Activated CD4-positive, alpha-beta T cell treated with anti-CD3 and anti-CD28 coated beads, Interleukin-2, amount 10 ng/mL, durations not matched to agents 24 days and 14 days (primary cell): ENCODE data around the gene VEPH1. TPM values are rescaled to one million over a fixed set of nuclear protein-coding genes. Genes with fewer than 3 reads are reported as not detected.

Experiments
- DNase-seq: peaks from one replicate; pipeline ENCODE4 v3.0.0; 2022
- H3K27ac Mint-ChIP-seq: one replicate; pipeline ENCODE4 v1.8.0; 2022; ENCODE audit warnings: mild to moderate bottlenecking, mixed read lengths
- H3K27me3 Mint-ChIP-seq: one replicate; pipeline ENCODE4 v1.8.0; 2022; ENCODE audit warnings: mixed read lengths
- H3K36me3 Mint-ChIP-seq: one replicate; pipeline ENCODE4 v1.8.0; 2022; ENCODE audit warnings: low read depth, mild to moderate bottlenecking, mixed read lengths
- H3K4me1 Mint-ChIP-seq: one replicate; pipeline ENCODE4 v1.8.0; 2021; ENCODE audit warnings: mixed read lengths
- H3K4me3 Mint-ChIP-seq: one replicate; pipeline ENCODE4 v1.8.0; 2022; ENCODE audit warnings: mild to moderate bottlenecking, moderate library complexity, mixed read lengths
- H3K9me3 Mint-ChIP-seq: one replicate; pipeline ENCODE4 v1.8.0; 2021; ENCODE audit warnings: mixed read lengths
- intact Hi-C: fragments of 100-400 bp; cut with micrococcal nuclease; formaldehyde crosslinking; loops from one replicate; pipeline ENCODE4 v1.15.1; 2023
- total RNA-seq: library from RNA; stranded (reverse); gene quantifications from 2 replicates; pipeline ENCODE4 v1.2.3, GENCODE V29; 2022

Gene VEPH1
- total RNA-seq, 1 donor from 2014 or later: not detected

- Mint-ChIP-seq H3K27me3 (no peaks in the 10 kb centered on the region), H3K36me3 (no peaks in the 10 kb centered on the region), H3K27ac (no peak overlapping the region), H3K4me3 (no peak overlapping the region), H3K4me1 (no peaks in the 10 kb centered on the region), H3K9me3 (no peaks in the 10 kb centered on the region)
- DNase-seq: no peak
- intact Hi-C loops: no loop called here
Observed at GRCh38 chr3:157259825-157260224, 243.4 kb downstream of the VEPH1 start.

- H3K36me3 Mint-ChIP-seq: no peaks in the 10 kb centered on the region
- intact Hi-C loops: no loop called here
- H3K27ac Mint-ChIP-seq: no peak overlapping the region
- no peak overlapping the region for H3K4me3 Mint-ChIP-seq
- no peaks in the 10 kb centered on the region for H3K4me1 Mint-ChIP-seq
- H3K9me3 Mint-ChIP-seq: no peaks in the 10 kb centered on the region
- H3K27me3 Mint-ChIP-seq: peaks cover 2% of the 10 kb centered on the region
- no peak for DNase-seq
Observed at GRCh38 chr3:157257101-157257500, 246.1 kb downstream of the VEPH1 start.

- peaks cover 2% of the 10 kb centered on the region for H3K27me3 Mint-ChIP-seq
- H3K4me3 Mint-ChIP-seq: no peak overlapping the region
- H3K27ac Mint-ChIP-seq: no peak overlapping the region
- H3K36me3 Mint-ChIP-seq: no peaks in the 10 kb centered on the region
- no peak for DNase-seq
- intact Hi-C loops: no loop called here
- H3K9me3 Mint-ChIP-seq: no peaks in the 10 kb centered on the region
- no peaks in the 10 kb centered on the region for H3K4me1 Mint-ChIP-seq
Observed at GRCh38 chr3:157255797-157256196, 247.4 kb downstream of the VEPH1 start.

DNA sequence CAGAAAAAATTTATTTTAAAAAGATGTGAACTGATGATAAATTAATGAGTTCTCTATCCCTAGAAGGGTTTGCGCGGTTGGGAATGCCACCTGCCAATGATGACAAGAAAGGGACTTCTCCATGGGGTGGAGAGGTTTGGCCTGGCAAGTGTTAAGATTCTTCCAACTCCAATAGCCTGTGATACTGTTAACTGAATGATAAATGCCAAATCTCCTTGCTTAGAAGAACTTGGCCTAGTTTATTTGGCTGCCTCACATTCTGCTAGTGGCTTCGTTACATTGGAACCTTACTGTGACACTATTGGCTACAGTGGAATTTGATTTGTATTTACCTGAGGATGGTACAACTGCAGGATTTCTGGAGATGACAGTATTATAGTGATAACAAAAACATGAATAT is 251.5 kb downstream of the VEPH1 start:
- DNase-seq: no peak
- Mint-ChIP-seq H3K27me3 (peaks cover 2% of the 10 kb centered on the region), H3K9me3 (no peaks in the 10 kb centered on the region), H3K27ac (no peak overlapping the region), H3K4me3 (no peak overlapping the region), H3K4me1 (no peaks in the 10 kb centered on the region), H3K36me3 (no peaks in the 10 kb centered on the region)
- intact Hi-C loops: no loop called here

DNA sequence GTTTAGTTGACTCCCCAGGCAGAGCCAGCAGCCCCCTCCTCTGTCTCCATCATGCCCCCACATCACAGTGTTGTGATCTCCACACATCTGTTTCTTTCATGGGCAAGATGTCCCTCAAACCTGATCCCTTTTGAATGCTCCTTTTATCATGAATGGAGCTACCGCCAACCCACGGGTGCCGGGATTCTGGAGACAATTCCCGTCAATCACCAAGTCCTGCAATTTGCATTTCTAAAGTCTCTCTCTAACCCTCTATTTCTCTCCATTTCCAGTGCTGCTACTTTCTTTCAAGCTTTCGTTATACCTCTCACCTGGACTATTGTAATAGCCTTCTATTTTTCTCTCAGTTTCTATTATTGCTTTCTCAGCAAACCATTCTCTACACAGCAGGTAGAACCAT is 253.6 kb downstream of the VEPH1 start:
- H3K27ac Mint-ChIP-seq: no peak overlapping the region
- H3K36me3 Mint-ChIP-seq: no peaks in the 10 kb centered on the region
- peaks cover 2% of the 10 kb centered on the region for H3K27me3 Mint-ChIP-seq

DNA sequence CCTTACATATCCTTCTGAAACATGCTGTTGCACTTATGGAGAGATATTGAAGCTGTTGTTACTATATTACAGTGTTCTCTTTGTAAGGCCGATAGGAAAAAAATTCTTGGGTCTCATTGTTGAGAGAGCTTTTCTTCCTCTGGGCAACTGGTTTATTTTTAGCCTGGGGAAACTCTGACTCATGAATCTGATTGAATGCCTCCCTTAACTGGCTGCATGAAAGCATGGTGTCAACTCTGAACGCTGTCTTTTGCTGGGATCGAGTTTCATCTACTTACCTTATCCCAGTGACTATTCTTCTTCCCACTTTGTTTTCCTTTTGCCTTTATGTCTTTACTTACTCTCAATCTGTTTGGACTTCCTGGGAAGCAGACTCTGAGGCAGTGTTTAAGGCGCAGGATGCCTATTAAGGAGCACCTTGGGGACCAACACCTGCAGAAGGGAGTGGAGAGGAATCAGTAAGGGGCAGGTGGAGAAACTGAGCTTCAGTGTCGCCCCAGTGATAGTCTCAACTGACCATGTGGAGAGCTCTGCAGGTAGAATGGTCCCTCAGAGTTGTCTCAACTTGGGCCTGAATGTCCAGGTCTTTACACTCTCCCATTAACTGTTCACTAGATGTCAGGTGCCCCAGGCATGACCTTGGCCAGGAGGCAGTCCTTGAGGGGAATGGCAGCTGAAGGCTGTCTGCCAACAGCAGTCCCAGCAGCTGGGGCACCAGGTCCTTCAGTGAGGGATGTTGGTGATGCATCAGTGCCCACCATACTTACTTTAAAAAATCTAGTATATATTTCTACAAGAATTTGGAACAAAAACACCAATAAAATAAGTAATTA is 254.4 kb downstream of the VEPH1 start:
- Mint-ChIP-seq H3K4me3 (no peak overlapping the region), H3K36me3 (no peaks in the 10 kb centered on the region), H3K9me3 (no peaks in the 10 kb centered on the region), H3K4me1 (no peaks in the 10 kb centered on the region), H3K27me3 (peaks cover 2% of the 10 kb centered on the region), H3K27ac (no peak overlapping the region)
- intact Hi-C loops: no loop called here
- no peak for DNase-seq

More for the DNA sequence above, 253.6 kb downstream of the VEPH1 start:
- no peaks in the 10 kb centered on the region for H3K4me1 Mint-ChIP-seq
- intact Hi-C loops: no loop called here
- H3K4me3 Mint-ChIP-seq: no peak overlapping the region
- no peak for DNase-seq
- no peaks in the 10 kb centered on the region for H3K9me3 Mint-ChIP-seq

DNA sequence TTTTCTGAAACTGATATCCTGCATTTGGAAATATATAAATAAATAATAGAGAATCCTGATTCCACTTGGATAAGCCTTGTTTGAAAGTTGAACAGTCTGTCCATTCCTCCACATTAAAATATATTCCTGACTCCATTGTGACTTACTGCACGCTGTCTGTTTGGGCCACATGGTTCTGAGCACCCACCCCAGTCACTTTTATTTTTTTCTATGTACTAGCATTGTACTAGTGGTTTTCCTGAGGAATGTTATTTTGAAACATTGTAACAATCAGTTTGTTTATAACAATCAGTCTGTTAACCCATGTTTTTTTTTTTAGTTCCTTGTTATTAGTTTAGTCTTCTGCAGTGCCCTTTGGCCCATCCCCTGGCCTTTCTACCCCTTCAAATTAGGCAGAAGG is 255.8 kb downstream of the VEPH1 start:
- H3K36me3 Mint-ChIP-seq: no peaks in the 10 kb centered on the region

DNA sequence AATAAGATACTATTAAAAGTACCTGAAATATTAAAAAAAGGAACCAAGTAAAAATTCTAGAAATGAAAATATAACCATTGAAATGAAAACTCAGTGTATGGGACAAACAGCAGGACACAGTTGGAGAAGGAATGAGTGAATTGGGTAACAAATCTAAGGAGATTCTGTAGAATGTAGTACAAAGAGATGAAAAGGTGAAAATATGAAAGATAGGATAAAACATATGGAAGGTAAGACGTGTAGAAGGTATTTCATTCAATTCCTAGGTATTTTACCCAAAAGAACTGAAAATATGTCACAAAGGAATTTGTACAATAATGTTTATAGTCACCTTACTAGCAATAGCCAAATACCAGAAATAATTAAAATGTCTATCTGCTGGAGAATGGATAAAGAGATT is 260.4 kb downstream of the VEPH1 start:
- intact Hi-C loops: no loop called here
- H3K27me3 Mint-ChIP-seq: peaks cover 2% of the 10 kb centered on the region
- no peak for DNase-seq

More for the DNA sequence above, 255.8 kb downstream of the VEPH1 start:
- no peak for DNase-seq
- Mint-ChIP-seq H3K9me3 (no peaks in the 10 kb centered on the region), H3K27ac (no peak overlapping the region), H3K4me3 (no peak overlapping the region), H3K27me3 (peaks cover 2% of the 10 kb centered on the region), H3K4me1 (no peaks in the 10 kb centered on the region)
- intact Hi-C loops: no loop called here

GRCh38 chr3:157241599-157241998 is 261.6 kb downstream of the VEPH1 start:
- Mint-ChIP-seq H3K27ac (no peak overlapping the region), H3K4me1 (peaks cover 3% of the 10 kb centered on the region), H3K27me3 (peaks cover 2% of the 10 kb centered on the region), H3K9me3 (no peaks in the 10 kb centered on the region), H3K36me3 (no peaks in the 10 kb centered on the region), H3K4me3 (no peak overlapping the region)
- intact Hi-C loops: no loop called here
- DNase-seq: no peak

More for the DNA sequence above, 260.4 kb downstream of the VEPH1 start:
- Mint-ChIP-seq H3K4me1 (peaks cover 3% of the 10 kb centered on the region), H3K4me3 (no peak overlapping the region), H3K27ac (no peak overlapping the region), H3K36me3 (no peaks in the 10 kb centered on the region), H3K9me3 (no peaks in the 10 kb centered on the region)

DNA sequence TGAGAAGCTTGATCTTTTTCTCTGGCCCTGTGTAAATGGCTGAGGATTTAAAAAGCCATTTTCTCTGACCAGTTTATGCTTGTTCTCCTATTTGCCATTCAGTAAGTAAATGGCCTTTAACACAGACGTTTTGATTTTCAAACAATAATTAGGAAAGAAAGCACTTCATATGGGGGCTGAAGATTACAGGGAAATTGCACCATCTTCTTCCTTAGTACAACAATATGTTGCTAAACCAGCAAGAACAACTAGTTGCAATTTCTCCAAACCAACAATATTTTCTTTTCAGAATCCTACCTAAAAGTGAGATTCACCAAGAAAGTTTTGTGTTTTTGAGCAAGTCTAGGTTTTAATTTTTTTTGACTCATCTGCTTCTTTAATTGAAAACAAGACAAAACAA is 262.8 kb downstream of the VEPH1 start:
- Mint-ChIP-seq H3K4me1 (peaks cover 3% of the 10 kb centered on the region), H3K27me3 (peaks cover 2% of the 10 kb centered on the region), H3K36me3 (no peaks in the 10 kb centered on the region), H3K9me3 (no peaks in the 10 kb centered on the region), H3K4me3 (no peak overlapping the region), H3K27ac (no peak overlapping the region)
- intact Hi-C loops: no loop called here
- DNase-seq: no peak

GRCh38 chr3:157239082-157239704 is 264.0 kb downstream of the VEPH1 start:
- H3K27me3 Mint-ChIP-seq: peaks cover 2% of the 10 kb centered on the region
- no peak overlapping the region for H3K27ac Mint-ChIP-seq
- peaks cover 3% of the 10 kb centered on the region for H3K4me1 Mint-ChIP-seq
- H3K4me3 Mint-ChIP-seq: no peak overlapping the region
- intact Hi-C loops: loop anchor here (1.0 kb wide), 3 partner anchors 35 to 79 kb away; partner anchors contain the start of gene CCNL1
- DNase-seq: peak; percentile 93
- no peaks in the 10 kb centered on the region for H3K36me3 Mint-ChIP-seq
- H3K9me3 Mint-ChIP-seq: no peaks in the 10 kb centered on the region

DNA sequence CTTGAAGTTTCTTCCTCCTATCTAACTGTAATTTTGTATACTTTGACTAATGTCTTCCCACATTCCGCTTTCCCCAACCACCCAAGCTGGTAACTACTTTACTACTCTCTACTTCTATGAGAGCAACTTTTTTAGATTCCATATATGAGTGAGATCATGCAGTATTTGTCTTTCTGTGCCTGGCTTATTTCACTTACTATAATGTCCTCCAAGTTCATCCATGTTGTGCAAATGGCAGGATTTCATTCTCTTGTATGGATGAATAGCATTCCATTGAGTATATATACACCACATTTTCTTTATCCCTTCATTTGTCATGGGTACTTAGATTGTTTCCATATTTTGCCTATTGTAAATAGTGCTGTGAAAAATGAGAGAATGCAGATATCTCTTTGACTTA is 264.8 kb downstream of the VEPH1 start:
- Mint-ChIP-seq H3K4me1 (peaks cover 3% of the 10 kb centered on the region), H3K27ac (no peak overlapping the region)
- no peak for DNase-seq

DNA sequence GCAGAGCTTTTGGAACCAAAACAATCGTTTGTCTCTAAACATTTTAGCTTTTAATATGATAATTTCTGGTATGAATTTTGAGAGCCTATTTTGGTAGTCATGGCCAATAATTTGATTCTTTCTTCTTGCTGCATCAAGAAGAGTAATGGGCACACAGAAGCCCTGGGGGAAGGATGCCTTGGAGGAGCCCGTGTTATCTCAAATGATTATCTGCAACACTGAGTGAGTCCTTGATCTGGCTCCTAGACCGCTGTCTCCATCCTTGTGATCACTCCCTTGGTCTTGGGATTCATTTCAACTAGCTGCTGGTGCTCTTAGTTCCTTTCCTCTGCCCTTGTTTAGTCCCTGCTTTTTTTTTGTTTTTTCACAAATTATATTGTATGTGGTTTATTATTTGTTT is 265.3 kb downstream of the VEPH1 start:
- no peak for DNase-seq
- H3K4me3 Mint-ChIP-seq: no peak overlapping the region
- H3K27me3 Mint-ChIP-seq: peaks cover 4% of the 10 kb centered on the region
- H3K9me3 Mint-ChIP-seq: no peaks in the 10 kb centered on the region
- intact Hi-C loops: no loop called here
- no peaks in the 10 kb centered on the region for H3K36me3 Mint-ChIP-seq
- H3K4me1 Mint-ChIP-seq: peaks cover 3% of the 10 kb centered on the region
- no peak overlapping the region for H3K27ac Mint-ChIP-seq

More for the DNA sequence above, 264.8 kb downstream of the VEPH1 start:
- H3K9me3 Mint-ChIP-seq: no peaks in the 10 kb centered on the region
- H3K4me3 Mint-ChIP-seq: no peak overlapping the region
- intact Hi-C loops: no loop called here
- peaks cover 2% of the 10 kb centered on the region for H3K27me3 Mint-ChIP-seq
- H3K36me3 Mint-ChIP-seq: no peaks in the 10 kb centered on the region

- intact Hi-C loops: no loop called here
Observed at GRCh38 chr3:157235291-157235690, 267.9 kb downstream of the VEPH1 start.

More at GRCh38 chr3:157235291-157235690, 267.9 kb downstream of the VEPH1 start:
- H3K4me3 Mint-ChIP-seq: no peak overlapping the region
- peaks cover 3% of the 10 kb centered on the region for H3K4me1 Mint-ChIP-seq
- H3K27me3 Mint-ChIP-seq: peaks cover 9% of the 10 kb centered on the region
- H3K27ac Mint-ChIP-seq: no peak overlapping the region
- no peaks in the 10 kb centered on the region for H3K9me3 Mint-ChIP-seq
- no peak for DNase-seq
- no peaks in the 10 kb centered on the region for H3K36me3 Mint-ChIP-seq
